K562 (cell line): ENCODE data around the gene MIB2. TPM values are rescaled to one million over a fixed set of nuclear protein-coding genes. Genes with fewer than 3 reads are reported as not detected.

Source experiments
- GTF2B ChIP-seq: IDR thresholded peaks from 2 replicates; pipeline ENCODE4 v1.6.1; 2011; ENCODE audit not compliant: insufficient read length; ENCODE audit errors: extremely low read depth
- HLTF ChIP-seq: fragments of 450-650 bp; IDR thresholded peaks from 2 replicates; pipeline ENCODE4 v1.6.1; 2016
- KDM2B ChIP-seq: fragments of 250-450 bp; sonication (Bioruptor Pico); IDR thresholded peaks from 2 replicates; pipeline ENCODE4 v1.8.0; 2021; ENCODE audit warnings: mild to moderate bottlenecking, moderate library complexity
- MYBL2 ChIP-seq, 2 experiments: fragments of 450-650 bp in 1 of 2; sonication (generic) in 1 of 2; formaldehyde crosslinking in 1 of 2; IDR thresholded peaks; 2 replicates each; pipeline versions ENCODE4 v1.6.1 to v1.8.1; 2017 to 2022; ENCODE audit warnings: borderline replicate concordance in 1 of 2, inconsistent platforms in 1 of 2, low read depth in 1 of 2, mild to moderate bottlenecking in 1 of 2, missing genetic modification reagents in 1 of 2, moderate library complexity in 1 of 2
- PRDM10 ChIP-seq: fragments of 450-650 bp; IDR thresholded peaks from 2 replicates; pipeline ENCODE4 v1.6.1; 2018; ENCODE audit not compliant: partially characterized antibody
- PTRF ChIP-seq: fragments of 450-650 bp; IDR thresholded peaks from 2 replicates; pipeline ENCODE4 v1.6.1; 2016; ENCODE audit warnings: mild to moderate bottlenecking, missing genetic modification characterization, missing compliant biosample characterization
- RHOXF2B ChIP-seq: fragments of 250-450 bp; sonication (Bioruptor Pico); conservative IDR thresholded peaks from 2 replicates; pipeline ENCODE4 v1.5.1; 2021
- SNRNP70 ChIP-seq: fragments of 200-400 bp; formaldehyde crosslinking; optimal IDR thresholded peaks from 2 replicates; pipeline ENCODE3; 2017; ENCODE audit warnings: low read depth, low read length
- TBP ChIP-seq: optimal IDR thresholded peaks from 2 replicates; pipeline ENCODE3; 2011; ENCODE audit warnings: low read depth, low read length, improper control_type of control experiment
- XRCC3 ChIP-seq: fragments of 450-650 bp; IDR thresholded peaks from 2 replicates; pipeline ENCODE4 v1.6.1; 2017; ENCODE audit warnings: mild to moderate bottlenecking, moderate library complexity
- ZBED1 ChIP-seq: IDR thresholded peaks from 2 replicates; pipeline ENCODE4 v1.6.1; 2014
- ZBTB40 ChIP-seq, 2 experiments: fragments of 450-650 bp in 1 of 2; sonication (generic) in 1 of 2; formaldehyde crosslinking in 1 of 2; IDR thresholded peaks; 2 replicates each; pipeline versions ENCODE4 v1.7.1 to v1.9.0; 2016 to 2022; ENCODE audit warnings: inconsistent platforms in 1 of 2, mild to moderate bottlenecking in 1 of 2, missing genetic modification reagents in 1 of 2
- ZC3H11A ChIP-seq: IDR thresholded peaks from 2 replicates; pipeline ENCODE4 v1.6.1; 2012; ENCODE audit warnings: low read depth, low read length, improper control_type of control experiment
- polyA plus RNA-seq, 8 experiments: library from polyadenylated mRNA; depleted of rRNA in 4 of 8; stranded (reverse) in 5 of 8; unstranded in 3 of 8; fragments of >200 nt; fragmentation: Nextera tagmentation in 2 of 8; fragmentation: Illumina TruSeq in 1 of 8; extraction: Ambion mirVana in 2 of 8; extraction: Trizol in 1 of 8; gene quantifications; 2 replicates each; pipeline versions ENCODE4 v1.2.1 to v1.2.3, GENCODE V29; 2011 to 2014; ENCODE audit warnings: inconsistent platforms in 1 of 8, missing spikeins in 1 of 8
- total RNA-seq, 7 experiments: library from RNA; depleted of rRNA in 6 of 7; stranded (reverse); fragments of >200 nt in 6 of 7; fragmentation: Illumina TruSeq in 2 of 7; extraction: Trizol in 2 of 7; gene quantifications; 2 replicates each; pipeline versions ENCODE4 v1.2.1 to v1.2.3, GENCODE V29; 2011 to 2021; ENCODE audit warnings: low replicate concordance in 1 of 7

MIB2 gene
- total and polyA plus RNA-seq, 9 of the 15 experiments (the other 6 are each of a cell fraction or from before 2014, with no cell fraction given), result 0.04 to 17.0 (median 4.9) TPM; not detected in 1

GRCh38 chr1:1574721-1575537 lies 40.4 kb upstream of the MIB2 start, which contains the start of gene SSU72 (continued):
- TF ChIP-seq ZBTB40 (IDR thresholded peaks at IDR 0.05), result peak; percentile 37
- TF ChIP-seq ZBTB40 (CRISPR knock-in tag; IDR thresholded peaks at IDR 0.05), result no peak
- peak; percentile 48; the same call in 1 of the 2 replicates for TF ChIP-seq KDM2B (CRISPR knock-in tag)
- TF ChIP-seq ZC3H11A, result 0 out of 2 replicates have a peak, but pooled peaks have one; percentile 68
- TF ChIP-seq MYBL2 (IDR thresholded peaks at IDR 0.05; ENCODE audit: low read depth), result no peak
- no peak for TF ChIP-seq MYBL2 (CRISPR knock-in tag; IDR thresholded peaks at IDR 0.05; ENCODE audit: borderline replicate concordance)
- TF ChIP-seq XRCC3, result no peak
- no peak for TF ChIP-seq PTRF (tag)
- TF ChIP-seq HLTF, result peak; percentile 20; the same call in 1 of the 2 replicates
- TF ChIP-seq GTF2B, result no peak
- peak; percentile 90 for TF ChIP-seq TBP
- no peak for TF ChIP-seq RHOXF2B (CRISPR knock-in tag)
- TF ChIP-seq PRDM10, result no peak
- TF ChIP-seq ZBED1, result no peak; the same call in 1 of the 2 replicates
- no peak for TF ChIP-seq SNRNP70
